HCT116 (cell line): ENCODE data around the gene SLC35G3. TPM values are rescaled to one million over a fixed set of nuclear protein-coding genes. Genes with fewer than 3 reads are reported as not detected.

Source experiments
- ATAC-seq: fragments of 200-7000 bp; cut with Tn5 transposase; 2 replicates; pipeline ENCODE4 v1.9.1; 2020; ENCODE audit warnings: mild to moderate bottlenecking, moderate library complexity
- BruUV-seq: library from RNA; stranded (reverse); fragments of 400-500 nt; replicated peaks from 2 replicates; lab custom pipeline; 2021; lab: Mats Ljungman, UMichigan
- CTCF ChIA-PET: fragments of 300-600 bp; sonication (Branson Sonifier 250); formaldehyde crosslinking; loops from one replicate; lab custom pipeline; 2021; ENCODE audit warnings: antibody characterized with exemption; lab: Charles Lee
- POLR2A ChIA-PET: fragments of 300-600, 350-600 bp; sonication (Branson Sonifier 250); formaldehyde crosslinking; loops from one replicate; lab custom pipeline; 2021; ENCODE audit warnings: antibody characterized with exemption; lab: Charles Lee
- RAD21 ChIA-PET, 2 experiments: fragments of 300-600 bp; sonication (Branson Sonifier 250); formaldehyde crosslinking; loops; one replicate each; lab custom pipeline; 2023; ENCODE audit warnings: low total read pairs in 2 of 2; ENCODE audit not compliant: uncharacterized antibody in 2 of 2, unreplicated experiment in 2 of 2, low non-redundant PET in 1 of 2; lab: Charles Lee
- DNase-seq: peaks from one replicate; pipeline ENCODE4 v3.0.0-alpha.2; 2010; ENCODE audit warnings: low read depth, low spot score
- H2AFZ ChIP-seq: fragments of 200-600 bp; shearing (Covaris generic), sonication (generic); 2 replicates; pipeline ENCODE4 v1.6.1; 2017; ENCODE audit warnings: low read depth, mixed run types, mixed read lengths, antibody characterized with exemption, low read length; ENCODE audit not compliant: poor library complexity, severe bottlenecking
- H3K27ac ChIP-seq: 2 replicates; pipeline ENCODE4 v1.5.1; 2012; ENCODE audit warnings: low read depth, low read length
- H3K27me3 ChIP-seq: fragments of 200-600 bp; sonication (generic); 2 replicates; pipeline ENCODE4 v1.6.1; 2016; ENCODE audit warnings: mixed run types, low read length, mixed read lengths; ENCODE audit not compliant: insufficient read depth
- H3K36me3 ChIP-seq, 2 experiments: fragments of 200-500 bp in 1 of 2; fragments of 200-600 bp in 1 of 2; sonication (Bioruptor generic) in 1 of 2; sonication (generic) in 1 of 2; 2 replicates each; pipeline versions ENCODE4 v1.5.1 to v1.6.1; 2014 to 2016; ENCODE audit warnings: low read length in 2 of 2, inconsistent platforms in 1 of 2, mixed read lengths in 1 of 2, mixed run types in 1 of 2; ENCODE audit not compliant: insufficient read depth in 2 of 2, control insufficient read depth in 1 of 2
- H3K4me1 ChIP-seq, 2 experiments: fragments of 200-600 bp in 1 of 2; sonication (generic) in 1 of 2; 2 replicates each; pipeline versions ENCODE4 v1.5.1 to v1.6.1; 2012 to 2017; ENCODE audit warnings: low read length in 2 of 2, inconsistent platforms in 1 of 2, mild to moderate bottlenecking in 1 of 2, mixed read lengths in 1 of 2, mixed run types in 1 of 2, moderate library complexity in 1 of 2; ENCODE audit not compliant: insufficient read depth in 2 of 2, control insufficient read depth in 1 of 2
- H3K4me2 ChIP-seq: fragments of 200-600 bp; sonication (generic); 2 replicates; pipeline ENCODE4 v1.6.1; 2017; ENCODE audit warnings: mixed run types, low read length, mixed read lengths
- H3K4me3 ChIP-seq, 2 experiments: fragments of 200-600 bp in 1 of 2; sonication (generic) in 1 of 2; replicated peaks in 1 of 2; 2 replicates each; pipeline ENCODE4 v1.5.1; 2011 to 2016; ENCODE audit warnings: low read length in 2 of 2, control low read depth in 1 of 2, low read depth in 1 of 2, mild to moderate bottlenecking in 1 of 2, mixed read lengths in 1 of 2, mixed run types in 1 of 2
- H3K79me2 ChIP-seq: fragments of 200-600 bp; sonication (generic); 2 replicates; pipeline ENCODE4 v1.6.1; 2017; ENCODE audit warnings: mild to moderate bottlenecking, mixed run types, low read length, moderate library complexity, mixed read lengths; ENCODE audit not compliant: insufficient read depth
- H3K9ac ChIP-seq: fragments of 200-600 bp; sonication (generic); 2 replicates; pipeline ENCODE4 v1.6.1; 2016; ENCODE audit warnings: low read length, mixed read lengths
- H3K9me2 ChIP-seq: fragments of 200-600 bp; sonication (generic), shearing (Covaris generic); 2 replicates; pipeline ENCODE4 v1.6.1; 2017; ENCODE audit warnings: mixed run types, mild to moderate bottlenecking, moderate library complexity; ENCODE audit not compliant: insufficient read depth
- H3K9me3 ChIP-seq, 2 experiments: fragments of 200-500 bp in 1 of 2; fragments of 200-600 bp in 1 of 2; sonication (Bioruptor generic) in 1 of 2; sonication (generic) in 1 of 2; 2 replicates each; pipeline ENCODE4 v1.6.1; 2014 to 2017; ENCODE audit warnings: low read length in 2 of 2, mixed read lengths in 2 of 2, inconsistent platforms in 1 of 2, low read depth in 1 of 2, mild to moderate bottlenecking in 1 of 2, mixed run types in 1 of 2, moderate library complexity in 1 of 2; ENCODE audit not compliant: control insufficient read depth in 1 of 2, insufficient read depth in 1 of 2
- H4K20me1 ChIP-seq: fragments of 200-600 bp; sonication (generic), shearing (Covaris generic); 2 replicates; pipeline ENCODE4 v1.6.1; 2017; ENCODE audit warnings: mixed run types, mild to moderate bottlenecking, moderate library complexity; ENCODE audit not compliant: insufficient read depth
- CEBPB ChIP-seq: IDR thresholded peaks from 2 replicates; pipeline ENCODE4 v1.6.1; 2012; ENCODE audit warnings: low read depth
- CTCF ChIP-seq, 3 experiments: fragments of 200-600 bp in 1 of 3; sonication (generic) in 1 of 3; IDR thresholded peaks in 2 of 3; conservative IDR thresholded peaks in 1 of 3; 2 replicates each; pipeline ENCODE4 v1.5.1; 2012 to 2017; ENCODE audit warnings: low read depth in 2 of 3, low read length in 2 of 3, antibody characterized with exemption in 1 of 3, borderline replicate concordance in 1 of 3, control low read depth in 1 of 3, mild to moderate bottlenecking in 1 of 3, mixed read lengths in 1 of 3, mixed run types in 1 of 3, moderate library complexity in 1 of 3; ENCODE audit not compliant: insufficient read depth in 1 of 3
- EGR1 ChIP-seq: IDR thresholded peaks from 2 replicates; pipeline ENCODE4 v1.6.1; 2012; ENCODE audit warnings: low read depth
- FOSL1 ChIP-seq: IDR thresholded peaks from 2 replicates; pipeline ENCODE4 v1.6.1; 2012; ENCODE audit warnings: low read depth
- JUND ChIP-seq: IDR thresholded peaks from 2 replicates; pipeline ENCODE4 v1.6.1; 2012
- MAX ChIP-seq: IDR thresholded peaks from 2 replicates; pipeline ENCODE4 v1.6.1; 2012
- POLR2AphosphoS5 ChIP-seq: IDR thresholded peaks from 2 replicates; pipeline ENCODE4 v1.6.1; 2011; ENCODE audit warnings: mild to moderate bottlenecking, low read depth, low read length, moderate library complexity
- RAD21 ChIP-seq: IDR thresholded peaks from 2 replicates; pipeline ENCODE4 v1.6.1; 2012; ENCODE audit warnings: low read depth, mild to moderate bottlenecking
- SIN3A ChIP-seq: IDR thresholded peaks from 2 replicates; pipeline ENCODE4 v1.6.1; 2012; ENCODE audit warnings: low read depth
- SRF ChIP-seq: IDR thresholded peaks from 2 replicates; pipeline ENCODE4 v1.6.1; 2012; ENCODE audit warnings: low read depth
- TCF7L2 ChIP-seq: IDR thresholded peaks from 2 replicates; pipeline ENCODE4 v1.7.0; 2011; ENCODE audit warnings: borderline replicate concordance, inconsistent platforms; ENCODE audit not compliant: insufficient read depth, insufficient read length; ENCODE audit errors: extremely low read depth
- YY1 ChIP-seq: IDR thresholded peaks from 2 replicates; pipeline ENCODE4 v1.6.1; 2011; ENCODE audit warnings: low read length, low read depth, moderate library complexity, mild to moderate bottlenecking; ENCODE audit not compliant: insufficient replicate concordance; ENCODE audit errors: extremely low read depth
- ZFX ChIP-seq: fragments of 450-650 bp; IDR thresholded peaks from 2 replicates; pipeline ENCODE4 v1.6.1; 2017
- intact Hi-C: fragments of 100-400 bp; cut with micrococcal nuclease; formaldehyde crosslinking; loops from 2 replicates; pipeline ENCODE4 v1.10.0; 2022
- total RNA-seq: library from RNA; stranded (reverse); gene quantifications from one replicate; pipeline ENCODE4 v1.2.1, GENCODE V29; 2021; ENCODE audit not compliant: unreplicated experiment
- TF ChIP-seq, protein P1 (sequence below): IDR thresholded peaks from 2 replicates; pipeline ENCODE4 v1.6.1; 2012; ENCODE audit warnings: low read depth
- TF ChIP-seq, protein P2 (sequence below): IDR thresholded peaks from 2 replicates; pipeline ENCODE4 v1.6.1; 2012

SLC35G3 gene
- total RNA-seq, 1 experiment from 2014 or later = not detected

DNA sequence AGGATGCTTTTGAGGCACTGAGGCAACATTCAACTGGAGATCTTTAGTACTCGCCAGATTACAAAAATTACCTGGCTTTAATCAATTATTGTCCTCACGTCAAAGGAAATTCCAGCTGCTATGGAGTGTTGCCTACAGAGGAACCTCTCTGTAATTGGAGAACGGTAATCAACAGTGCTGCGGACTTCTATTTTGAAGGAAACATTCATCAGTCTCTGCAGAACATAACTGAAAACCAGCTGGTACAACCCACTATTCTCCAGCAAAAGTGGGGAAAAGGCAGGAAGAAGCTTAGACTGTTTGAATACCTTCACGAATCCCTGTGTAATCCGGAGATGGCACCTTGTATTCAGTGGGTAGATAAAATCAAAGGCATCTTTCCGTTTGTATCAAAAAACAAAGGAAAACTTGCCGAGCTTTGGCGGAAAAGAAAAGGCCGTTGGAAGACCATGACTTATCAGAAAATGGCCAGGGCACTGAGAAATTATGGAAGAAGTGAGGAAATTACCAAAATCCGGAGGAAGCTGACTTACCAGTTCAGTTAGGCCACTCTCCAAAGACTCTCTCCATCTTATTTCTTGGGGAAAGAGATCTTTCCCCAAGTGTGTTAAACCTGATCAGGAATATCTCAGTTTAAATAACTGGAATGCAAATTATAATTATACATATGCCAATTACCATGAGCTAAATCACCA, 3.0 kb downstream of the SLC35G3 start:
- peaks cover 31% of the 10 kb centered on the region for H3K27me3 ChIP-seq
- TF ChIP-seq MAX (no peak), YY1 (no peak), CEBPB (no peak), SRF (no peak), EGR1 (no peak)
- TF ChIP-seq, all 23 proteins: peak for 0
- H3K79me2 ChIP-seq = no peaks in the 10 kb centered on the region
- H3K4me2 ChIP-seq = no peak overlapping the region
- POLR2A ChIA-PET = no interaction called here
- BruUV-seq = no TSS peak
- no peak overlapping the region for H2AFZ ChIP-seq
- no peaks in the 10 kb centered on the region for H3K4me1 ChIP-seq
- no peaks in the 10 kb centered on the region for H4K20me1 ChIP-seq
- intact Hi-C loops = no loop called here
- H3K9me3 ChIP-seq = no peaks in the 10 kb centered on the region
- CTCF ChIA-PET = no interaction called here
- DNase-seq (no peak), ATAC-seq (no peak)
- H3K9me2 ChIP-seq = no peaks in the 10 kb centered on the region
- RAD21 ChIA-PET = interaction anchor here in 1 of 2 experiments (0.5 kb wide), 1 partner anchor 643 kb away, joined by 5 read pairs; no protein-coding TSS in a partner anchor
- no peak overlapping the region for H3K9ac ChIP-seq
- no peaks in the 10 kb centered on the region for H3K36me3 ChIP-seq
- H3K4me3 ChIP-seq = no peak overlapping the region
- H3K27ac ChIP-seq = no peak overlapping the region

DNA sequence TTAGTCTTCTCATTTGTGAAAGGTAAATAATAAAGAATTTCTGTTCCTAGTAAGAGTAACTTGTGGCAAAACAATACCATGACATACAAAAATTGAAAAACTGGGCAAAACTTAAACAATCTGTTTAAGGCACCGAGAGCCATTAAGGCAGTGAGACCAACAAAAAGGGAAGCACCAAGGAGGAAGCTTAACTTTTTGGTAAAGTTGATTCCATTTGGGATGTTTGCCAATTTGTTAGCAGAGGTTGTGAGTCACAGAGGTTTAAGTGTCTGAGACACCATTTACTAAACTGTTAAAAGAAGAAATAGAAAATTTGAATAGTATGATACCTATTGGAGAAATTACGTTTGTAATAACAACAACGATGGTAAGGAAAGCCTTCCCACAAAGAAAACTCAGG, 4.9 kb downstream of the SLC35G3 start:
- intact Hi-C loops = no loop called here
- no peak for TF ChIP-seq FOSL1
- TF ChIP-seq, protein P1, sequence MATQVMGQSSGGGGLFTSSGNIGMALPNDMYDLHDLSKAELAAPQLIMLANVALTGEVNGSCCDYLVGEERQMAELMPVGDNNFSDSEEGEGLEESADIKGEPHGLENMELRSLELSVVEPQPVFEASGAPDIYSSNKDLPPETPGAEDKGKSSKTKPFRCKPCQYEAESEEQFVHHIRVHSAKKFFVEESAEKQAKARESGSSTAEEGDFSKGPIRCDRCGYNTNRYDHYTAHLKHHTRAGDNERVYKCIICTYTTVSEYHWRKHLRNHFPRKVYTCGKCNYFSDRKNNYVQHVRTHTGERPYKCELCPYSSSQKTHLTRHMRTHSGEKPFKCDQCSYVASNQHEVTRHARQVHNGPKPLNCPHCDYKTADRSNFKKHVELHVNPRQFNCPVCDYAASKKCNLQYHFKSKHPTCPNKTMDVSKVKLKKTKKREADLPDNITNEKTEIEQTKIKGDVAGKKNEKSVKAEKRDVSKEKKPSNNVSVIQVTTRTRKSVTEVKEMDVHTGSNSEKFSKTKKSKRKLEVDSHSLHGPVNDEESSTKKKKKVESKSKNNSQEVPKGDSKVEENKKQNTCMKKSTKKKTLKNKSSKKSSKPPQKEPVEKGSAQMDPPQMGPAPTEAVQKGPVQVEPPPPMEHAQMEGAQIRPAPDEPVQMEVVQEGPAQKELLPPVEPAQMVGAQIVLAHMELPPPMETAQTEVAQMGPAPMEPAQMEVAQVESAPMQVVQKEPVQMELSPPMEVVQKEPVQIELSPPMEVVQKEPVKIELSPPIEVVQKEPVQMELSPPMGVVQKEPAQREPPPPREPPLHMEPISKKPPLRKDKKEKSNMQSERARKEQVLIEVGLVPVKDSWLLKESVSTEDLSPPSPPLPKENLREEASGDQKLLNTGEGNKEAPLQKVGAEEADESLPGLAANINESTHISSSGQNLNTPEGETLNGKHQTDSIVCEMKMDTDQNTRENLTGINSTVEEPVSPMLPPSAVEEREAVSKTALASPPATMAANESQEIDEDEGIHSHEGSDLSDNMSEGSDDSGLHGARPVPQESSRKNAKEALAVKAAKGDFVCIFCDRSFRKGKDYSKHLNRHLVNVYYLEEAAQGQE = no peak
- no peak for TF ChIP-seq POLR2AphosphoS5
- TF ChIP-seq EGR1 = no peak
- no peak for TF ChIP-seq TCF7L2
- TF ChIP-seq JUND = no peak
- TF ChIP-seq, protein P2, sequence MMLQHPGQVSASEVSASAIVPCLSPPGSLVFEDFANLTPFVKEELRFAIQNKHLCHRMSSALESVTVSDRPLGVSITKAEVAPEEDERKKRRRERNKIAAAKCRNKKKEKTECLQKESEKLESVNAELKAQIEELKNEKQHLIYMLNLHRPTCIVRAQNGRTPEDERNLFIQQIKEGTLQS = no peak
- TF ChIP-seq ZFX = no peak
- TF ChIP-seq RAD21 = no peak
- TF ChIP-seq CEBPB = no peak
- TF ChIP-seq CTCF (IDR thresholded peaks at IDR 0.05 in 2 of 3, conservative IDR thresholded peaks at IDR 0.05 in 1 of 3; ENCODE audit: borderline replicate concordance in 1 of 3, insufficient read depth in 1 of 3, low read depth in 2 of 3, low read length in 2 of 3) = no peak
- no peak for TF ChIP-seq SIN3A

More for the DNA sequence above, 4.9 kb downstream of the SLC35G3 start:
- Histone ChIP-seq H3K4me2 (no peak overlapping the region), H3K79me2 (no peaks in the 10 kb centered on the region), H3K9me3 (no peaks in the 10 kb centered on the region), H4K20me1 (no peaks in the 10 kb centered on the region), H3K27me3 (peaks cover 31% of the 10 kb centered on the region), H3K4me1 (no peaks in the 10 kb centered on the region), H3K9ac (no peak overlapping the region), H3K4me3 (no peak overlapping the region), H3K27ac (no peak overlapping the region), H3K9me2 (no peaks in the 10 kb centered on the region), H3K36me3 (no peaks in the 10 kb centered on the region), H2AFZ (no peak overlapping the region)
- ChIA-PET RAD21 (no interaction called here), CTCF (no interaction called here), POLR2A (no interaction called here)
- DNase-seq = no peak
- no peak for ATAC-seq
- no TSS peak for BruUV-seq
